Measurements from ENCODE around the gene COMMD6. TPM values are rescaled to one million over a fixed set of nuclear protein-coding genes. Genes with fewer than 3 reads are reported as not detected.

The COMMD6 gene
- total RNA-seq, 1 experiment from 2014 or later = 131 TPM

GRCh38 chr13:75555836-75556235, 18.2 kb upstream of the COMMD6 start:
- no peaks in the 10 kb centered on the region for H3K9me3 ChIP-seq (ENCODE audit: control insufficient read depth, low read depth, low read length)
- no peak overlapping the region for H3K27ac Mint-ChIP-seq
- H3K79me1 ChIP-seq (ENCODE audit: insufficient read depth, low read depth, low read length, poor library complexity, severe bottlenecking) = no peaks in the 10 kb centered on the region
- no peak overlapping the region for H2AK5ac ChIP-seq (ENCODE audit: insufficient read length, low read length)
- H3K27me3 ChIP-seq (ENCODE audit: insufficient read depth, low read length) = no peaks in the 10 kb centered on the region
- peaks cover 4 to 17% (median 10%) of the 10 kb centered on the region in 3 experiments; a peak in 6 of 7 replicates for H3K36me3 Mint-ChIP-seq (ENCODE audit: insufficient read depth in 1 of 3, low read depth in 3 of 3)
- no CpG with 5 or more reads among the region's 1 CpG for WGBS (ENCODE audit: extremely low coverage, insufficient read length, low lambda C conversion rate)
- no peak overlapping the region for H2BK12ac ChIP-seq (ENCODE audit: insufficient read length, low read depth, low read length)
- H3K4me1 ChIP-seq (ENCODE audit: insufficient read depth, low read length) = no peaks in the 10 kb centered on the region
- no peak overlapping the region for H3K4me2 ChIP-seq (ENCODE audit: insufficient read depth, insufficient read length, low read length)
- DNase-seq = no peak
- H4K20me1 ChIP-seq (ENCODE audit: control insufficient read depth, insufficient read depth, insufficient read length) = no peaks in the 10 kb centered on the region
- no peak overlapping the region for H2BK120ac ChIP-seq (ENCODE audit: low read depth, low read length, poor library complexity, severe bottlenecking)
- peaks cover 1 to 2% of the 10 kb centered on the region in 2 experiments for H3K4me1 Mint-ChIP-seq
- H3K23me2 ChIP-seq (ENCODE audit: insufficient read length, low read depth, low read length, poor library complexity, severe bottlenecking) = no peaks in the 10 kb centered on the region
- H3K79me2 ChIP-seq (ENCODE audit: insufficient read depth, low read length) = 0 out of 2 replicates have a peak, but pooled peaks cover 2% of the 10 kb centered on the region
- no peak overlapping the region for H3K56ac ChIP-seq (ENCODE audit: insufficient read length, low read depth, low read length)
- H3K23ac ChIP-seq (ENCODE audit: insufficient read length, low read depth, low read length) = no peak overlapping the region
- no peak overlapping the region for H3K14ac ChIP-seq (ENCODE audit: insufficient read depth, low read length)
- TF ChIP-seq CTCF (conservative IDR thresholded peaks at IDR 0.05) = no peak
- H3T11ph ChIP-seq (ENCODE audit: low read length) = no peak overlapping the region
- H3K9ac ChIP-seq (ENCODE audit: extremely low read depth, insufficient read length, low read length) = no peak overlapping the region
- no peak overlapping the region for H2BK15ac ChIP-seq (ENCODE audit: low read depth, low read length)
- H3K4me3 Mint-ChIP-seq = no peak overlapping the region
- no peak overlapping the region for H2BK20ac ChIP-seq (ENCODE audit: low read depth, low read length, poor library complexity, severe bottlenecking)
- H4K5ac ChIP-seq (ENCODE audit: insufficient read length, low read depth, low read length) = no peak overlapping the region
- H3K27ac ChIP-seq (ENCODE audit: insufficient read length, low read depth, low read length) = no peak overlapping the region
- H3K9me3 Mint-ChIP-seq = no peaks in the 10 kb centered on the region
- H4K91ac ChIP-seq (ENCODE audit: insufficient read length, low read depth, low read length) = no peak overlapping the region
- H2AFZ ChIP-seq (ENCODE audit: low read length) = no peak overlapping the region
- no peaks in the 10 kb centered on the region for H3K27me3 Mint-ChIP-seq (ENCODE audit: low read depth)
- H2BK5ac ChIP-seq (ENCODE audit: insufficient read length, low read length) = no peak overlapping the region
- H3K4ac ChIP-seq (ENCODE audit: low read depth, low read length) = no peak overlapping the region
- no peak overlapping the region for H4K8ac ChIP-seq (replicated peaks; ENCODE audit: insufficient read length, low read depth, low read length)
- H3K18ac ChIP-seq (ENCODE audit: insufficient read length, low read depth, low read length) = no peak overlapping the region

All from H9 (cell line).